ENCODE measurements around the gene GDF9.
"Not testable (repeated sequence)": the region's sequence is repeated elsewhere in the genome, so short reads cannot be mapped to it uniquely, and the experiment has no call there.

GDF9 gene

GRCh38 chr5:132872788-132873118 lies 6.5 kb upstream of the GDF9 start:
- DNase-seq (ENCODE audit: low read depth): no peak

DNA sequence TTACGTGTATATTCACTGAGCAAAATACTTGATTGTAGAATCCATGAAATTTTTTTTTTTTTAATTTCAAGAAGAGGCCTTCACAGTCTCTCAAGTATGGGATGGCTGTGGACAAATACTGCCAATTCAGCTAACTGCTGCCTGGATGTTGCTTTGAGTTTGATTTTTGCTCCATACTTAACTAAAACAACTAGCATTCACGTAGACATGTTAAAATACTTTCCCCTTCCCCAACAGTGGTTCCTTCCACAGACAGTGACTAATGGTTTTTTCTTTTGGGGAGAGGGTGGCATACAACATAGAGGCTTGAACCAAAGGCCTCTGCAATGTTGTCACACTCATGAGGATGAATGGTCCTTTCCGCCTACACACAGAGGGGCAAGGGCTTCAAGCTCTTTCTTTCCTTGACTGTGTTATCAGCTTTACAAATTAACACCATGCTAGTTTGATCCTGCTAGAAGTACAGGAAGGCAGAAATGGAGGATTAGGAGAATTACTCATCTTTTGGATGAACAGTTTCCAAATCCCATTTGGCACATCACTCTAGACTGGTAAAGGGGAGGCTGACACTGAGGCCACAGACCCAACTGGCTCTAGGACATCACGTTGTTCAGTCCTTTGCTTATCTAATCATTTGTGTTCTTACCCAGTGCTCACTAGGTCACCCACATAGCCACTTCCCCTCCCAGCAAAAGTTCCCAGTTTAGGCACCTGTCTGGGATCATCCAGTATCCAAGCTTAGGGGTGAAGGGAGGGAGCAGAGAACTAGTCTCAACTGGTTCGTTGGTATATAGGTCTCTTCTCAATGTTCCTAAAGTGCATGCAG lies 5.4 kb upstream of the GDF9 start:
- DNase-seq (ENCODE audit: low read depth): no peak

DNA sequence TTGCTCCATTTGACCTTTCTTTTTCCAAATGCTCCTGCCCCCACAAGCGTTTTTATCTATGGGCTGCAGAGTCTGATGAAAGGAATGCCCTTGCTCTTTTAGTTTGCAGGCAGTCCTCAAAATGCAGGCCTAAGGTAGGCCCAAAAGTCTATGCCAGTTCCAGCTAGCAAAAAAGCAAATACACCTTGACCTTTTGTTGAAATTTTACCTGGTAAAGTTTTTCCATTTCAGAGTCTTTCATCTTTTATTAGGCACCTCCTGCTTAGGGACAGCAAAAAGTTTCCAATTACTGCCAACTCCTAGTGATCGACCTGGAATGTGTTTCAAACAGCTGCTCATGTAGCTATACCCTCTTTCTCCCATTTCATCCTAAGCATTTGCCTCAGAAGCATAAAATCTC lies 4.5 kb upstream of the GDF9 start:
- no peak for DNase-seq (ENCODE audit: low read depth)

DNA sequence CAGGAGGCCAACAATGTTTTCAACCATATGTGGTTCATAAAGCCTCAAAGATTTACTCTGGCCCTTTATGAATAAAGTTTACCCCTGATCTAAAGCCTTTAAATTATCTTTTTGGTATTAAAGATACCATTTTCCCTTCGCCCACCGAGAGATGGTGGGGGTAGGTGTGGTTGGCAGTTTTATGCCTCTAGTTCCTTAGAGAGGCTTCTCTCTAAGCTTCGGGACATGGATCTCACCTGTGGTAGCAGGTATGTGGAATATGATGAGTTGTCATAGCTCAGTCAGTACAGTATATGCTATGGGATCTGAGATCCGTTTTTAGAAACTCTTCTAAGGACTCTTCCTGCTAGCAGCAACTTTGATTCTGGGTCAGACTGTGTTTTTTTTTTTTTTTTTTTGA lies 2.5 kb upstream of the GDF9 start:
- DNase-seq (ENCODE audit: low read depth): no peak

GRCh38 chr5:132867046-132867451 lies 780 bp upstream of the GDF9 start:
- DNase-seq (ENCODE audit: low read depth): no peak

- no peak for DNase-seq (ENCODE audit: low read depth)
Measured at GRCh38 chr5:132865668-132866341, 464 bp downstream of the GDF9 start.

- no peak for DNase-seq (ENCODE audit: low read depth)
Measured at GRCh38 chr5:132860742-132861141, 5.5 kb downstream of the GDF9 start.

DNA sequence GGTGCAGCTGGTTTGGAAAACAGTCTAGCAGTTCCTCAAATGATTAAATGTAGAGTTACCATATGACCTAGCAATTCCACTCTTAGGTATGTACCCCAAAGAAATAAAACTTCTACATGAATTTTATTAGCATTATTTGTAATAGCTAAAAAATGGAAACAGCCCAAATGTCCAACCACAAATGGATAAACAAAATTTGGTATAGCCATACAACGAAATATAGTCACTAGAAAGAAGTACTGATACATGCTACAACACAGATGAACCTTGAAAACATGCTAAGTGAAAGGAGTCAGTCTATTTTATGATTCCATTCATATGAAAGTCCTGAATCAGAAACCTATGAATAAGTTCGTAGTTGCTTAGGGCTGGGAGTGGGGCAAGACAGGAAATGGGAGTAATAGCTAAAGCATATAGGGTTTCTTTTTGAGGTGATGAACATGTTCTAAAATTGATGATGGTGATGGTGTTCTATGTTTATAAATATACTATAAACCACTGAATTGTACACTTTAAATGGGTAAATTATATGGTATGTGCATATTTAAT lies 6.3 kb downstream of the GDF9 start:
- DNase-seq (ENCODE audit: low read depth): no peak

DNA sequence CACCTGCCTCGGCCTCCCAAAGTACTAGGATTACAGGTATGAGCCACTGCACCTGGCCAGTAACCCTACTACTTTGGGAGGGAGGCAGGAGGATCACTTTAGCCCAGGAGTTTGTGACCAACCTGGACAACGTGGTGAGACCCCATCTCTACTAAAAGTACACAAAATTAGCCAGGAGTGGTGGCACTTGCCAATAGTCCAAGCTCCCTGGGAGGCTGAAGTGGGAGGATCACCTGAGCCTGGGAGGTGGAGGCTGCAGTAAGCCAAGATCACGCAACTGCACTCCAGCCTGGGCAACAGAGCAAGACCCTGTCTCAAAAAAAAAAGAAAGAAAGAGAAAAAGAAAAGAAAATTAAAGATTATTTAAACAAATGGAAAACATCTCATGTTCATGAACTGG lies 10.3 kb downstream of the GDF9 start:
- DNase-seq (ENCODE audit: low read depth): no peak

- not testable (repeated sequence) for DNase-seq (ENCODE audit: low read depth)
Measured at GRCh38 chr5:132854992-132855391, 11.3 kb downstream of the GDF9 start.

- no peak for DNase-seq (ENCODE audit: low read depth)
Measured at GRCh38 chr5:132854301-132854700, 12.0 kb downstream of the GDF9 start.

DNA sequence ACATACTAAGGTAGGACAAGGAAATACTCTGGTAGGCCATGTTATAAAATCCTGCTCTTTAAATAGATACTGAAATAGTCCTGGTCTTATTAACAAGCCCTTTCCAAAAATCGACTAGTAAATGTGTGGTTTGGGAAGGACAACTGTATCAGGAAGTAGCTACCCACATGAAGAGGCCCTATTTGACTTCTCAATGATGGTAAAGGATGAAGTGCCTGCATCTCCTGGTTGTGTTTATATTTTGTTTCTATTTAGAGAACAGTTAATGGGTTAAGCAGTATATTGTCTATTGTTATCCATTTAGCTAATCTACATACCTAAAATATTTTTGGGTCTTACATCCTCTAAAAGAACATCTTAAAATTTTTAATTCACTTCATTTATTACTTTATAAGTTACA lies 12.5 kb downstream of the GDF9 start:
- DNase-seq (ENCODE audit: low read depth): no peak

GRCh38 chr5:132853323-132853722 lies 12.9 kb downstream of the GDF9 start:
- DNase-seq (ENCODE audit: low read depth): no peak

- DNase-seq (ENCODE audit: low read depth): no peak
Measured at GRCh38 chr5:132850066-132850465, 16.2 kb downstream of the GDF9 start.

- no peak for DNase-seq (ENCODE audit: low read depth)
Measured at GRCh38 chr5:132849347-132849746, 16.9 kb downstream of the GDF9 start.

DNA sequence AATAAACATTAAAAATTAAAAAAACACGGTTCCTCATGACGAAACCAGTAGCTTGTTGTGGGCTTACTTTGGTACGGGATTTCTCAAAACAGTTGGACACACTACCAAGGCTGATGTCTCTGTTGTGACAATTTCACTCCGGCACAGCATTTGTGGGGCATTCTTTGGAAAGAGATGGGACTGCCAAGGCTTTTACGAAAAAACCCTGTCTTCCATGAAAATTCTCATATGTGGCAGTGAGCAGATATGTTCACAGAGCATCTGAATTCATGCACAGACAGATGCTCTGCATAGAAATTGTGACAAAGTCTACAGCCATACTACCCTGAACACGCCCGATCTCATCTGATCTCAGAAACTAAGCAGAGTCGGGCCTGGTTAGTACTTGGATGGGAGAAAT lies 18.0 kb downstream of the GDF9 start:
- no peak for DNase-seq (ENCODE audit: low read depth)

GRCh38 chr5:132841305-132841704 lies 25.0 kb downstream of the GDF9 start:
- peak; percentile 87 for DNase-seq (ENCODE audit: low read depth)

DNA sequence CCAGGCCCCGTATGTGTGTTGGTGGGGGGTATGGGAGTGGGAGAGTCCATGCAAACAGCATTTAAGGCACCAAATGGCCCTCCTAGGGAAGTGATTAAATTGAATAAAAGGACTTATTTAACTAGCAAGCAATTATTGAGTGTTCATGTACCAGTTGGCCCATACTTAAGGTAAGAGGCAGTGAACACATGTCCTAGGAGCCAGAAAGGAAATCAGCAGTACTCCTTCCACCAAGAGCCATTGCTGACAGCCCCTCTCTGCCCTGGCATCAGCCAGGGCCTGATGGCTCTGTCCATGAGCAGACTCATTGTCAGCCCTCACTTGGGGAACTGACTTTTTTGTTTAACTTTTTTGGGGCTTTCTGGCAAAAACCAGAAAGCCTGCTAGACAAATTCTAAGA lies 25.4 kb downstream of the GDF9 start:
- DNase-seq (ENCODE audit: low read depth): no peak

GRCh38 chr5:132840313-132840712 lies 26.0 kb downstream of the GDF9 start:
- no peak for DNase-seq (ENCODE audit: low read depth)

DNA sequence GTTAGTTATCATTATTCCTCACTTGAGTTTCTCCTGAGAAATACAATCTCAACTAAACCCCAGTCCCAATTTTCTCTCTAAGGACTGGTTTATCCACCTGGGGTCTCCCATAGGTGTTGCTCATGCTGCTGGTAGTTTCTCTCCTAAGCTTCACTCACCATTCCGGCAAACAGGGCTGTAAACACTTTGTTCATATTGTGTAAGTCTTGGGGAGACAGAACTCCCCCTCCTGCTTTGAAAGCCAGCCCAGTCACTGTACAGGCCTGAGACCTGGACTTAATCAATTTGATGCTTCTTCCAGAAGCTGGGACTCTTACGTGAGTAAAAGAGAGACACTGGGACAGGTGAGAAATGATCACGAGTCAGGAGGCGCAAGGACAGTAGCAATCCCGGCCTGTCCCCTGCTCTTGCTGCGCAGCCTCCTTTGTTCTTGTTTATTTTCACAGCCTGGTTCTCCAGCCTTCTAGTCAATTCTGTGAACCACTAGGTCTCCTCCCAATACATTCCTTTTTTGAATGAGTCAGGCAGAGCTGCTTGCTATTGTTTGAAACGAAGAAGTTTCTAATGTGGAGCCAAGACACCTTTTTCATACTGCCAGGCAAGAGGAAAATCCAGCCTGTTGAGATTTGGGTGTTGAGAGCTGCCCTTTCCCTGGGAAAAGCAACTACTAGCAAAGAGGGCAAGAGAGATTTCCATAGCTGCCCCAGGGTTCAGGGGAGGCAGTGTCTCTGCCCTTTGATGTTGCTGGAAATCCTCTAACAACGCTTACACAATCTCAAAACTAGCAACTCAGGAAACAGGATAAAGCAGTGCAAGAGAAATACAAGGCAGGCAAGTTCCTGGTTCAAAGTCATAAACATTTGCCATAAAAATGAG lies 26.6 kb downstream of the GDF9 start:
- peak; percentile 65 for DNase-seq (ENCODE audit: low read depth)

GRCh38 chr5:132838516-132839282 lies 27.6 kb downstream of the GDF9 start:
- DNase-seq (ENCODE audit: low read depth): no peak

DNA sequence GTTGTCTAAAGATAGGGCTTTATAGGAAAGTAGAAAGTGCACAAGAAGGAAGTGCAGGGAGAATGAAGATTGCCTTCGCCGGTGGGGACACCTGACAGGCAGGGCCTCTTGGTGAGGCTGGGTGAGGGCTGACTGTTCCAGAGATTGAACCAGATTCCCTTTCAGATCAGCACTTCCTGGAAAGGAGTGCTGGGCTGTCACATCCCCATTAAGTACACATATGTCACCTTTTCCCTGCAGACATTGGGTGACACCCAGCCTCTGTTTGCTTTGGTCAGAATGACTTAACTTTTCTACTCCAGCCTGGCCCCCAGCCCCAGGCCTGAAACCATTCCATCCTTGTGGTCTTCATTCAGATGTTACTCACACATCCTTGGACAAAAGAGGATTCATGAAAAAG lies 28.4 kb downstream of the GDF9 start:
- no peak for DNase-seq (ENCODE audit: low read depth)

Measured in fibroblast of gingiva (primary cell).